ENCODE data around the gene LLGL2. TPM values are rescaled to one million over a fixed set of nuclear protein-coding genes. Genes with fewer than 3 reads are reported as not detected.

The LLGL2 gene
- total and polyA plus RNA-seq, 10 of the 15 experiments (the other 5 are each of a cell fraction or from before 2014, with no cell fraction given): 0.21 to 9.9 (median 4.5) TPM

GRCh38 chr17:75571885-75572215 lies 46.4 kb downstream of the LLGL2 start:
- TF ChIP-seq E4F1 (IDR thresholded peaks at IDR 0.05; ENCODE audit: borderline replicate concordance, partially characterized antibody) (no peak), ZBTB11 (CRISPR knock-in tag; IDR thresholded peaks at IDR 0.05) (no peak), BACH1 (IDR thresholded peaks at IDR 0.05; ENCODE audit: borderline replicate concordance) (no peak), RBBP5 (conservative IDR thresholded peaks at IDR 0.05) (no peak), RAD21 (IDR thresholded peaks at IDR 0.05; ENCODE audit: insufficient read depth, low read depth, low read length) (no peak), MTA3 (IDR thresholded peaks at IDR 0.05; ENCODE audit: borderline replicate concordance, low read length) (no peak), CEBPZ (IDR thresholded peaks at IDR 0.05; ENCODE audit: low read depth, low read length) (no peak), NFYA (IDR thresholded peaks at IDR 0.05; ENCODE audit: borderline replicate concordance, low read depth, low read length) (no peak)
- H3K79me2 ChIP-seq (ENCODE audit: control insufficient read depth, insufficient read depth, low read length): no peaks in the 10 kb centered on the region
- intact Hi-C loops (cut with micrococcal nuclease; ENCODE audit: unreplicated experiment): no loop called here
- peak overlapping the region; percentile 80 for H3K27ac ChIP-seq (ENCODE audit: control insufficient read depth, insufficient read depth)
- no peaks in the 10 kb centered on the region for H3K9me3 ChIP-seq (replicated peaks; ENCODE audit: control insufficient read depth, insufficient read depth, low read length)
- ChIA-PET RAD21 (ENCODE audit: unreplicated experiment) (interaction anchor here (1.3 kb wide), 2 partner anchors 37 to 55 kb away, joined by 5 read pairs; partner anchors contain the start of gene TSEN54), SMC1A (ENCODE audit: uncharacterized antibody, unreplicated experiment) (interaction anchor here (1.3 kb wide), 1 partner anchor 56 kb away, joined by 4 read pairs; the partner anchor contains the start of gene TSEN54), POLR2A (interaction anchor here (0.6 to 1.1 kb wide), 2 partner anchors 211 to 255 kb away, joined by 3 read pairs; no protein-coding TSS in a partner anchor), CTCF (interaction anchor here (1.1 to 1.5 kb wide), 3 partner anchors 11 to 62 kb away, joined by 3 to 5 read pairs (median 4); partner anchors contain the start of gene SMIM5)
- H3K4me2 ChIP-seq (ENCODE audit: control insufficient read depth, insufficient read depth): peak overlapping the region; percentile 81
- H3K4me1 ChIP-seq (ENCODE audit: control insufficient read depth, insufficient read depth, low read length): peaks cover 15% of the 10 kb centered on the region
- no peaks in the 10 kb centered on the region for H4K20me1 ChIP-seq (ENCODE audit: control insufficient read depth, insufficient read depth)
- no peaks in the 10 kb centered on the region for H3K27me3 ChIP-seq (replicated peaks in 1 of 2; ENCODE audit: control insufficient read depth in 2 of 2, insufficient read depth in 2 of 2, low read length in 1 of 2)
- WGBS (ENCODE audit: insufficient coverage, insufficient replicate concordance, low lambda C conversion rate, missing lambda C conversion rate): 66% methylated on average over 15 of the region's 16 CpGs
- no TSS peak for BruUV-seq (replicated peaks)
- DNase-seq (ENCODE audit: low read depth, low spot score): no peak
- in situ Hi-C loops (cut with MboI): no loop called here
- no peak for ATAC-seq
- H3K36me3 ChIP-seq (ENCODE audit: control insufficient read depth in 2 of 2, insufficient read depth in 2 of 2, low read length in 1 of 2): no peaks in the 10 kb centered on the region
- no peak overlapping the region for H3K4me3 ChIP-seq
- H2AFZ ChIP-seq (ENCODE audit: control insufficient read depth, low read depth, low read length): peak overlapping the region; percentile 98
- H3K9ac ChIP-seq (ENCODE audit: control insufficient read depth, insufficient read depth, low read length): peak overlapping the region; percentile 72; the same call in 1 of the 2 replicates
- FAIRE-seq: no peak
